DOHH2 (cell line): ENCODE data around the gene DNMBP.

ENCODE experiments used
- EZH2phosphoT487 ChIP-seq: fragments of 200-600 bp; sonication (generic); IDR thresholded peaks from 2 replicates; pipeline ENCODE4 v1.6.1; 2017; ENCODE audit warnings: borderline replicate concordance, mild to moderate bottlenecking, antibody characterized with exemption, low read length, moderate library complexity, mixed read lengths
- TF ChIP-seq, protein P1 (sequence below): fragments of 200-600 bp; sonication (generic); IDR thresholded peaks from one replicate; pipeline ENCODE4 v1.5.1; 2014; ENCODE audit warnings: antibody characterized with exemption, mild to moderate bottlenecking, low read depth, low read length; ENCODE audit not compliant: poor library complexity, severe bottlenecking

DNA sequence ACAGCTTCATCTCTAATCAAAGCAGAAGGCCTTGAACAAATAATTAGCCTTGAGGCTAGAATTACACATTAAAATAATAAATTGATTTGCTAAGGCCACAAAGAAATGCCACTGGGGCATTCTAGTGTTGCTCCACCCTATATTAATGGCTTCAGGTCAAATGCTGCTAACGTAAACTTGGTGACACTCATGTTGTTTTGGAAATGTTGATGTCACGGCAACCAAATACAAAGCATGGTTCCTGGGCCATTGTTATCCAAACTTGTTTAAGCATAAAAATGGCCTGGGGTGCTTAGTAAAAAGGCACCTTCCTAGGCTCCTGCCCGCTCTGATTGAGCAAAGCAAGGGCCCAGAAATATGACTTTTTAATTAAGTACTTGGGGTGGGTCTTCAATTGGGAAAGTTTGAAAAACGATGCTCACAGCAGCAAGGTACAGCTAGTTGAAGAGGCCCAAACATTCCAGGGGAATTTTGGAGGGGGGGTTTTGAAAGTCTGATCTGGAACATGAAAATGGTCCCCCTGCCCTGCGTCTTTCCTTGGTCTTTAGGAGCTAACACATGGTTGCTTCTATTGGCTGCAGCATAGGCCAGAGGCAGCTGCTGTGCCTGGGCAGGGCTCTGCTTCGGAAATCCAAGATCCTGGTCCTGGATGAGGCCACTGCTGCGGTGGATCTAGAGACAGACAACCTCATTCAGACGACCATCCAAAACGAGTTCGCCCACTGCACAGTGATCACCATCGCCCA is 159.6 kb downstream of the DNMBP start:
- TF ChIP-seq, protein P1, sequence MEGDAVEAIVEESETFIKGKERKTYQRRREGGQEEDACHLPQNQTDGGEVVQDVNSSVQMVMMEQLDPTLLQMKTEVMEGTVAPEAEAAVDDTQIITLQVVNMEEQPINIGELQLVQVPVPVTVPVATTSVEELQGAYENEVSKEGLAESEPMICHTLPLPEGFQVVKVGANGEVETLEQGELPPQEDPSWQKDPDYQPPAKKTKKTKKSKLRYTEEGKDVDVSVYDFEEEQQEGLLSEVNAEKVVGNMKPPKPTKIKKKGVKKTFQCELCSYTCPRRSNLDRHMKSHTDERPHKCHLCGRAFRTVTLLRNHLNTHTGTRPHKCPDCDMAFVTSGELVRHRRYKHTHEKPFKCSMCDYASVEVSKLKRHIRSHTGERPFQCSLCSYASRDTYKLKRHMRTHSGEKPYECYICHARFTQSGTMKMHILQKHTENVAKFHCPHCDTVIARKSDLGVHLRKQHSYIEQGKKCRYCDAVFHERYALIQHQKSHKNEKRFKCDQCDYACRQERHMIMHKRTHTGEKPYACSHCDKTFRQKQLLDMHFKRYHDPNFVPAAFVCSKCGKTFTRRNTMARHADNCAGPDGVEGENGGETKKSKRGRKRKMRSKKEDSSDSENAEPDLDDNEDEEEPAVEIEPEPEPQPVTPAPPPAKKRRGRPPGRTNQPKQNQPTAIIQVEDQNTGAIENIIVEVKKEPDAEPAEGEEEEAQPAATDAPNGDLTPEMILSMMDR = no peak
- no peak for TF ChIP-seq EZH2phosphoT487
